ENCODE results near the gene FAM124A. TPM values are rescaled to one million over a fixed set of nuclear protein-coding genes. Genes with fewer than 3 reads are reported as not detected.

The FAM124A gene
- total RNA-seq, 1 donor: 3.3 TPM

GRCh38 chr13:51318015-51318414 is 95.8 kb downstream of the FAM124A start:
- TF ChIP-seq CTCF (IDR thresholded peaks at IDR 0.05; ENCODE audit: insufficient read depth, low read length): no peak
- DNase-seq (ENCODE audit: low read depth): no peak

GRCh38 chr13:51318876-51319275 is 96.7 kb downstream of the FAM124A start:
- no peak for TF ChIP-seq CTCF (IDR thresholded peaks at IDR 0.05; ENCODE audit: insufficient read depth, low read length)
- no peak overlapping the region for H3K4me3 ChIP-seq (ENCODE audit: low read depth, low read length)
- no peak for DNase-seq (ENCODE audit: low read depth)

More at GRCh38 chr13:51318015-51318414, 95.8 kb downstream of the FAM124A start:
- H3K4me3 ChIP-seq (ENCODE audit: low read depth, low read length): no peak overlapping the region

- no peak for DNase-seq (ENCODE audit: low read depth)
Observed at GRCh38 chr13:51321836-51322235, 99.6 kb downstream of the FAM124A start.

GRCh38 chr13:51322826-51323225 is 100.6 kb downstream of the FAM124A start:
- no peak for TF ChIP-seq CTCF (IDR thresholded peaks at IDR 0.05; ENCODE audit: insufficient read depth, low read length)
- no peak overlapping the region for H3K4me3 ChIP-seq (ENCODE audit: low read depth, low read length)
- DNase-seq (ENCODE audit: low read depth): no peak

More at GRCh38 chr13:51321836-51322235, 99.6 kb downstream of the FAM124A start:
- TF ChIP-seq CTCF (IDR thresholded peaks at IDR 0.05; ENCODE audit: insufficient read depth, low read length): no peak
- no peak overlapping the region for H3K4me3 ChIP-seq (ENCODE audit: low read depth, low read length)

- DNase-seq (ENCODE audit: low read depth): no peak
- no peak for TF ChIP-seq CTCF (IDR thresholded peaks at IDR 0.05; ENCODE audit: insufficient read depth, low read length)
Observed at GRCh38 chr13:51323824-51324511, 101.8 kb downstream of the FAM124A start.

GRCh38 chr13:51324714-51325420 is 102.7 kb downstream of the FAM124A start:
- no peak overlapping the region for H3K4me3 ChIP-seq (ENCODE audit: low read depth, low read length)
- no peak for DNase-seq (ENCODE audit: low read depth)
- TF ChIP-seq CTCF (IDR thresholded peaks at IDR 0.05; ENCODE audit: insufficient read depth, low read length): no peak

More at GRCh38 chr13:51323824-51324511, 101.8 kb downstream of the FAM124A start:
- no peak overlapping the region for H3K4me3 ChIP-seq (ENCODE audit: low read depth, low read length)
